GM23338 (cell line): ENCODE results near the gene GPR33.
A peak's percentile ranks its signal among the peaks of the same experiment; 100 is the strongest.

Experiments
- CREB1 ChIP-seq: fragments of 250-450 bp; sonication (Bioruptor Pico); IDR thresholded peaks from 2 replicates; pipeline ENCODE4 v1.5.0; 2020; ENCODE audit warnings: low read depth, mild to moderate bottlenecking, moderate library complexity
- CTCF ChIP-seq, 2 experiments: fragments of 200-600 bp in 1 of 2; sonication (generic) in 1 of 2; conservative IDR thresholded peaks; 2 replicates each; pipeline versions ENCODE4 v1.5.1 to v1.6.1; 2016 to 2017; ENCODE audit warnings: antibody characterized with exemption in 2 of 2, low read depth in 2 of 2, mild to moderate bottlenecking in 2 of 2, moderate library complexity in 1 of 2
- ETS1 ChIP-seq: IDR thresholded peaks from 2 replicates; pipeline ENCODE4 v1.6.1; 2016; ENCODE audit warnings: antibody characterized with exemption
- EZH2 ChIP-seq: fragments of 200-600 bp; sonication (generic); IDR thresholded peaks from one replicate; pipeline ENCODE4 v1.8.0; 2017; ENCODE audit warnings: antibody characterized with exemption, mild to moderate bottlenecking, low read depth; ENCODE audit not compliant: unreplicated experiment
- EZH2phosphoT487 ChIP-seq: fragments of 200-600 bp; sonication (generic); IDR thresholded peaks from one replicate; pipeline ENCODE4 v1.8.1; 2018; ENCODE audit warnings: antibody characterized with exemption; ENCODE audit not compliant: unreplicated experiment
- JUNB ChIP-seq: IDR thresholded peaks from one replicate; pipeline ENCODE4 v1.6.1; 2016; ENCODE audit warnings: antibody characterized with exemption; ENCODE audit not compliant: unreplicated experiment
- NANOG ChIP-seq: IDR thresholded peaks from 2 replicates; pipeline ENCODE4 v1.6.1; 2016; ENCODE audit warnings: antibody characterized with exemption, borderline replicate concordance
- POLR2AphosphoS5 ChIP-seq: IDR thresholded peaks from 2 replicates; pipeline ENCODE4 v1.6.1; 2016; ENCODE audit warnings: antibody characterized with exemption, low read depth
- REST ChIP-seq: IDR thresholded peaks from one replicate; pipeline ENCODE4 v1.6.1; 2018; ENCODE audit warnings: antibody characterized with exemption; ENCODE audit not compliant: unreplicated experiment
- STAT1 ChIP-seq: IDR thresholded peaks from one replicate; pipeline ENCODE4 v1.6.1; 2016; ENCODE audit warnings: antibody characterized with exemption; ENCODE audit not compliant: unreplicated experiment
- ZNF114 ChIP-seq: fragments of 250-450 bp; sonication (Bioruptor Pico); IDR thresholded peaks from 2 replicates; pipeline ENCODE4 v1.5.0; 2020; ENCODE audit warnings: mild to moderate bottlenecking, moderate library complexity
- ZNF331 ChIP-seq: fragments of 250-450 bp; sonication (Bioruptor Pico); IDR thresholded peaks from 2 replicates; pipeline ENCODE4 v1.5.0; 2020; ENCODE audit warnings: low read depth, mild to moderate bottlenecking, moderate library complexity
- ZNF462 ChIP-seq: fragments of 250-450 bp; sonication (Bioruptor Pico); IDR thresholded peaks from 2 replicates; pipeline ENCODE4 v1.5.0; 2020; ENCODE audit warnings: mild to moderate bottlenecking, moderate library complexity

- TF ChIP-seq CTCF (conservative IDR thresholded peaks at IDR 0.05; ENCODE audit: low read depth in 2 of 2) (peak in 1 of 2 experiments; percentile 32; a peak in 2 of 4 replicates), POLR2AphosphoS5 (no peak), EZH2 (no peak), REST (no peak), NANOG (no peak), JUNB (no peak), EZH2phosphoT487 (no peak), ZNF462 (CRISPR knock-in tag) (no peak), CREB1 (CRISPR knock-in tag) (no peak), ETS1 (no peak), STAT1 (no peak), ZNF331 (no peak), ZNF114 (CRISPR knock-in tag) (no peak)
These were observed 39.2 kb upstream of the GPR33 start for GRCh38 chr14:31527087-31527486.
